Chondrocyte (in vitro differentiated cells): Measurements from ENCODE around the gene PDILT. TPM values are rescaled to one million over a fixed set of nuclear protein-coding genes. Genes with fewer than 3 reads are reported as not detected.

Source experiments
- DNase-seq: peaks from one replicate; pipeline ENCODE4 v3.0.0; 2021; ENCODE audit warnings: mixed read lengths, low spot score
- H3K27ac Mint-ChIP-seq: one replicate; pipeline ENCODE4 v1.8.0; 2021; ENCODE audit warnings: mild to moderate bottlenecking, moderate library complexity, mixed read lengths; ENCODE audit not compliant: unreplicated experiment
- H3K27me3 Mint-ChIP-seq: 2 replicates; pipeline ENCODE4 v1.8.0; 2021; ENCODE audit warnings: low read depth, mixed read lengths
- H3K36me3 Mint-ChIP-seq: 2 replicates; pipeline ENCODE4 v1.8.0; 2021; ENCODE audit warnings: low read depth, mixed read lengths
- H3K4me1 Mint-ChIP-seq: 2 replicates; pipeline ENCODE4 v1.8.0; 2021; ENCODE audit warnings: low read depth, mild to moderate bottlenecking, mixed read lengths
- H3K4me3 Mint-ChIP-seq: one replicate; pipeline ENCODE4 v1.8.0; 2021; ENCODE audit warnings: mild to moderate bottlenecking, moderate library complexity, mixed read lengths; ENCODE audit not compliant: unreplicated experiment
- H3K9me3 Mint-ChIP-seq: 2 replicates; pipeline ENCODE4 v1.8.0; 2021; ENCODE audit warnings: low read depth, mixed read lengths
- CTCF ChIP-seq: fragments of 200-600 bp; sonication (generic); IDR thresholded peaks from 2 replicates; pipeline ENCODE4 v1.5.0; 2021; ENCODE audit warnings: antibody characterized with exemption, mild to moderate bottlenecking, moderate library complexity
- total RNA-seq: library from RNA; stranded (reverse); gene quantifications from 3 replicates; pipeline ENCODE4 v1.2.1, GENCODE V29; 2021

Gene PDILT
- total RNA-seq, 1 donor from 2014 or later, result not detected

- TF ChIP-seq CTCF, result no peak
- Mint-ChIP-seq H3K4me3 (no peak overlapping the region), H3K27ac (no peak overlapping the region), H3K27me3 (no peaks in the 10 kb centered on the region), H3K4me1 (no peaks in the 10 kb centered on the region), H3K9me3 (peaks cover 7% of the 10 kb centered on the region), H3K36me3 (no peaks in the 10 kb centered on the region)
- DNase-seq, result no peak
Measured at GRCh38 chr16:20415541-20415940, 11.0 kb upstream of the PDILT start.

- Mint-ChIP-seq H3K4me3 (no peak overlapping the region), H3K4me1 (peaks cover 14% of the 10 kb centered on the region), H3K27me3 (no peaks in the 10 kb centered on the region), H3K27ac (no peak overlapping the region), H3K36me3 (no peaks in the 10 kb centered on the region), H3K9me3 (peaks cover 5% of the 10 kb centered on the region)
- no peak for DNase-seq
- TF ChIP-seq CTCF, result no peak
Measured at GRCh38 chr16:20411055-20411454, 6.5 kb upstream of the PDILT start.

- Mint-ChIP-seq H3K27me3 (no peaks in the 10 kb centered on the region), H3K27ac (peak overlapping the region; percentile 94), H3K9me3 (peaks cover 5% of the 10 kb centered on the region), H3K4me3 (no peak overlapping the region), H3K36me3 (no peaks in the 10 kb centered on the region), H3K4me1 (peaks cover 14% of the 10 kb centered on the region)
- DNase-seq, result no peak
- no peak for TF ChIP-seq CTCF
Measured at GRCh38 chr16:20410121-20410723, 5.7 kb upstream of the PDILT start.

- peaks cover 5% of the 10 kb centered on the region for H3K9me3 Mint-ChIP-seq
- H3K27me3 Mint-ChIP-seq, result no peaks in the 10 kb centered on the region
- no peaks in the 10 kb centered on the region for H3K36me3 Mint-ChIP-seq
- DNase-seq, result no peak
- no peak for TF ChIP-seq CTCF
- H3K27ac Mint-ChIP-seq, result peak within 1 kb of the TSS; percentile 94
- H3K4me3 Mint-ChIP-seq, result no peak within 1 kb of the TSS
- H3K4me1 Mint-ChIP-seq, result peaks cover 14% of the 10 kb centered on the region
Measured at GRCh38 chr16:20409398-20410120, 5.0 kb upstream of the PDILT start, which contains the start of gene ACSM5. TSS of gene ACSM5 (plus strand) at chr16:20409534. CDS start at chr16:20411485, 1,951 bp downstream.

- Mint-ChIP-seq H3K27me3 (no peaks in the 10 kb centered on the region), H3K9me3 (peaks cover 5% of the 10 kb centered on the region), H3K36me3 (no peaks in the 10 kb centered on the region), H3K4me1 (peaks cover 3% of the 10 kb centered on the region), H3K4me3 (no peak overlapping the region), H3K27ac (no peak overlapping the region)
- no peak for DNase-seq
- TF ChIP-seq CTCF, result no peak
Measured at GRCh38 chr16:20402651-20403050, 1.9 kb downstream of the PDILT start.
